ENCODE results near the gene GSTT2B.

DNA sequence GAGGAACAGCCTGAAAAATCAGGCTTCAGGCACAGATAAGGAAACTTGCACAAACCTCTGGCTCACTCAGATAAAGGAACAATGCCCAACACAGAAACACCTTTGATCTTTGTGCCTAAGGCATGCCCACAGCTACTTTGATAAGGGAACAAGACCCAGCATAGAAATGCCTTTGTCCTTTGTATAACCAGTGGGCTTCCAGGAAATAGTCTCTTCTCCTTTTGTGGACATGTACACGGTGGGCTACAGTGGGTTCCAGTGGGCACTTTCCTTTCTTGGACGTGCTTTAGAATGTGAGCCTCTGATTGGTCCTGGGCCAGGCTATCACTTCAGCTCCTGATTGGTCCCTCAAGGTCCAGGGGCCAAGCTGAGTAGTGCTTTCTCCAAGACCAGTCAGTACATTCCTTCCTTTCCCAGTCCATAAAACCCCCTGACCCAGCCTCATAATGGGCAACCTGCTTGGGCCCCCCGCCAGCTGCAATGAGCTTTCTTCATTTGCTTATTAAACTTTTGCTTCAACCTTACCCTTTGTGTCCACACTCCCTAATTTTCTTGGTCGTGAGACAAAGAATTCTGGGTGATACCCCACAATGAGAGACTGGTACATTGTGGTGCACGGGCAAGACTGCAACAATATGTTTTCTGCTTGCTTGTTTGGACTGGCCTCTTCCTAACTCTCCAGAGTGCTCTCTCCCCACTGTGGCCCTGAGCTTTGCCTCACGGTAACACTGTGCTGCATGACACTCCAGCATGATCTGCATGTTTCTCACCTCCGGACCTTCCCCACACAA is 48.4 kb upstream of the GSTT2B start:
- TF ChIP-seq, protein P1, sequence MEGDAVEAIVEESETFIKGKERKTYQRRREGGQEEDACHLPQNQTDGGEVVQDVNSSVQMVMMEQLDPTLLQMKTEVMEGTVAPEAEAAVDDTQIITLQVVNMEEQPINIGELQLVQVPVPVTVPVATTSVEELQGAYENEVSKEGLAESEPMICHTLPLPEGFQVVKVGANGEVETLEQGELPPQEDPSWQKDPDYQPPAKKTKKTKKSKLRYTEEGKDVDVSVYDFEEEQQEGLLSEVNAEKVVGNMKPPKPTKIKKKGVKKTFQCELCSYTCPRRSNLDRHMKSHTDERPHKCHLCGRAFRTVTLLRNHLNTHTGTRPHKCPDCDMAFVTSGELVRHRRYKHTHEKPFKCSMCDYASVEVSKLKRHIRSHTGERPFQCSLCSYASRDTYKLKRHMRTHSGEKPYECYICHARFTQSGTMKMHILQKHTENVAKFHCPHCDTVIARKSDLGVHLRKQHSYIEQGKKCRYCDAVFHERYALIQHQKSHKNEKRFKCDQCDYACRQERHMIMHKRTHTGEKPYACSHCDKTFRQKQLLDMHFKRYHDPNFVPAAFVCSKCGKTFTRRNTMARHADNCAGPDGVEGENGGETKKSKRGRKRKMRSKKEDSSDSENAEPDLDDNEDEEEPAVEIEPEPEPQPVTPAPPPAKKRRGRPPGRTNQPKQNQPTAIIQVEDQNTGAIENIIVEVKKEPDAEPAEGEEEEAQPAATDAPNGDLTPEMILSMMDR (IDR thresholded peaks at IDR 0.05; ENCODE audit: control extremely low read depth in 1 of 3, insufficient read depth in 1 of 3, low read depth in 1 of 3, low read length in 3 of 3) = no peak
- no peak for TF ChIP-seq GABPA (IDR thresholded peaks at IDR 0.05; ENCODE audit: borderline replicate concordance, insufficient read depth, low read length)
- no peak for TF ChIP-seq PHF8 (conservative IDR thresholded peaks at IDR 0.05; ENCODE audit: low read depth, low read length)
- TF ChIP-seq EZH2 (IDR thresholded peaks at IDR 0.05; ENCODE audit: low read depth, low read length, severe bottlenecking) = no peak
- no peak for TF ChIP-seq RAD21 (IDR thresholded peaks at IDR 0.05 in 1 of 2, conservative IDR thresholded peaks at IDR 0.05 in 1 of 2; ENCODE audit: low read depth in 2 of 2, low read length in 2 of 2)
- TF ChIP-seq YY1 (IDR thresholded peaks at IDR 0.05; ENCODE audit: low read depth, low read length) = no peak
- no peak for TF ChIP-seq RFX5 (IDR thresholded peaks at IDR 0.05; ENCODE audit: borderline replicate concordance, low read depth, low read length)
- TF ChIP-seq, protein P2, sequence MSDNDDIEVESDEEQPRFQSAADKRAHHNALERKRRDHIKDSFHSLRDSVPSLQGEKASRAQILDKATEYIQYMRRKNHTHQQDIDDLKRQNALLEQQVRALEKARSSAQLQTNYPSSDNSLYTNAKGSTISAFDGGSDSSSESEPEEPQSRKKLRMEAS (IDR thresholded peaks at IDR 0.05) = no peak
- no peak for TF ChIP-seq EGR1 (IDR thresholded peaks at IDR 0.05; ENCODE audit: borderline replicate concordance, low read depth, low read length)
- TF ChIP-seq, protein P3, sequence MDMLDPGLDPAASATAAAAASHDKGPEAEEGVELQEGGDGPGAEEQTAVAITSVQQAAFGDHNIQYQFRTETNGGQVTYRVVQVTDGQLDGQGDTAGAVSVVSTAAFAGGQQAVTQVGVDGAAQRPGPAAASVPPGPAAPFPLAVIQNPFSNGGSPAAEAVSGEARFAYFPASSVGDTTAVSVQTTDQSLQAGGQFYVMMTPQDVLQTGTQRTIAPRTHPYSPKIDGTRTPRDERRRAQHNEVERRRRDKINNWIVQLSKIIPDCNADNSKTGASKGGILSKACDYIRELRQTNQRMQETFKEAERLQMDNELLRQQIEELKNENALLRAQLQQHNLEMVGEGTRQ (IDR thresholded peaks at IDR 0.05; ENCODE audit: low read length) = no peak
